BJ (cell line): ENCODE results near the gene CDC42BPA. TPM values are rescaled to one million over a fixed set of nuclear protein-coding genes. Genes with fewer than 3 reads are reported as not detected.

Source experiments
- CTCF ChIA-PET: fragments of 350-600 bp; formaldehyde crosslinking; extraction: SDS; loops from one replicate; lab custom pipeline; 2021; ENCODE audit warnings: antibody characterized with exemption, inconsistent platforms; lab: Yijun Ruan, JAX
- POLR2A ChIA-PET: fragments of 300-600 bp; sonication (Branson Sonifier 250); formaldehyde crosslinking; extraction: SDS; loops from one replicate; lab custom pipeline; 2021; ENCODE audit warnings: antibody characterized with exemption; lab: Charles Lee
- DNase-seq: peaks from one replicate; pipeline ENCODE4 v3.0.0-alpha.2; 2011; ENCODE audit warnings: low read depth
- H3K27me3 ChIP-seq: 2 replicates; pipeline ENCODE4 v1.6.0; 2011; ENCODE audit warnings: low read length; ENCODE audit not compliant: control insufficient read depth, insufficient read depth
- H3K36me3 ChIP-seq: 2 replicates; pipeline ENCODE4 v1.5.1; 2011; ENCODE audit warnings: low read length; ENCODE audit not compliant: control insufficient read depth, insufficient read depth
- H3K4me3 ChIP-seq: 2 replicates; pipeline ENCODE4 v1.5.1; 2011; ENCODE audit warnings: low read depth, mild to moderate bottlenecking, control low read depth, low read length
- polyA minus RNA-seq: library from RNA; depleted of rRNA, polyadenylated mRNA; stranded (reverse); fragments of >200 nt; gene quantifications from 2 replicates; pipeline ENCODE4 v1.2.3, GENCODE V29; 2011; rRNA and poly(A)+ RNA removed
- polyA plus RNA-seq: library from polyadenylated mRNA; depleted of rRNA; stranded (reverse); fragments of >200 nt; gene quantifications from 2 replicates; pipeline ENCODE4 v1.2.3, GENCODE V29; 2011; rRNA removed
- TF ChIP-seq, protein P1 (sequence below): IDR thresholded peaks from 2 replicates; pipeline ENCODE4 v1.5.1; 2011; ENCODE audit warnings: low read depth, mild to moderate bottlenecking, control low read depth, inconsistent platforms, low read length, moderate library complexity; ENCODE audit not compliant: insufficient read depth

CDC42BPA gene, protein sequence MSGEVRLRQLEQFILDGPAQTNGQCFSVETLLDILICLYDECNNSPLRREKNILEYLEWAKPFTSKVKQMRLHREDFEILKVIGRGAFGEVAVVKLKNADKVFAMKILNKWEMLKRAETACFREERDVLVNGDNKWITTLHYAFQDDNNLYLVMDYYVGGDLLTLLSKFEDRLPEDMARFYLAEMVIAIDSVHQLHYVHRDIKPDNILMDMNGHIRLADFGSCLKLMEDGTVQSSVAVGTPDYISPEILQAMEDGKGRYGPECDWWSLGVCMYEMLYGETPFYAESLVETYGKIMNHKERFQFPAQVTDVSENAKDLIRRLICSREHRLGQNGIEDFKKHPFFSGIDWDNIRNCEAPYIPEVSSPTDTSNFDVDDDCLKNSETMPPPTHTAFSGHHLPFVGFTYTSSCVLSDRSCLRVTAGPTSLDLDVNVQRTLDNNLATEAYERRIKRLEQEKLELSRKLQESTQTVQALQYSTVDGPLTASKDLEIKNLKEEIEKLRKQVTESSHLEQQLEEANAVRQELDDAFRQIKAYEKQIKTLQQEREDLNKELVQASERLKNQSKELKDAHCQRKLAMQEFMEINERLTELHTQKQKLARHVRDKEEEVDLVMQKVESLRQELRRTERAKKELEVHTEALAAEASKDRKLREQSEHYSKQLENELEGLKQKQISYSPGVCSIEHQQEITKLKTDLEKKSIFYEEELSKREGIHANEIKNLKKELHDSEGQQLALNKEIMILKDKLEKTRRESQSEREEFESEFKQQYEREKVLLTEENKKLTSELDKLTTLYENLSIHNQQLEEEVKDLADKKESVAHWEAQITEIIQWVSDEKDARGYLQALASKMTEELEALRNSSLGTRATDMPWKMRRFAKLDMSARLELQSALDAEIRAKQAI (N-terminal part only)
- polyA plus RNA-seq = 17.9 and 24.8 TPM in 2 replicates
- polyA minus RNA-seq = 34.9 and 36.8 TPM in 2 replicates

DNA sequence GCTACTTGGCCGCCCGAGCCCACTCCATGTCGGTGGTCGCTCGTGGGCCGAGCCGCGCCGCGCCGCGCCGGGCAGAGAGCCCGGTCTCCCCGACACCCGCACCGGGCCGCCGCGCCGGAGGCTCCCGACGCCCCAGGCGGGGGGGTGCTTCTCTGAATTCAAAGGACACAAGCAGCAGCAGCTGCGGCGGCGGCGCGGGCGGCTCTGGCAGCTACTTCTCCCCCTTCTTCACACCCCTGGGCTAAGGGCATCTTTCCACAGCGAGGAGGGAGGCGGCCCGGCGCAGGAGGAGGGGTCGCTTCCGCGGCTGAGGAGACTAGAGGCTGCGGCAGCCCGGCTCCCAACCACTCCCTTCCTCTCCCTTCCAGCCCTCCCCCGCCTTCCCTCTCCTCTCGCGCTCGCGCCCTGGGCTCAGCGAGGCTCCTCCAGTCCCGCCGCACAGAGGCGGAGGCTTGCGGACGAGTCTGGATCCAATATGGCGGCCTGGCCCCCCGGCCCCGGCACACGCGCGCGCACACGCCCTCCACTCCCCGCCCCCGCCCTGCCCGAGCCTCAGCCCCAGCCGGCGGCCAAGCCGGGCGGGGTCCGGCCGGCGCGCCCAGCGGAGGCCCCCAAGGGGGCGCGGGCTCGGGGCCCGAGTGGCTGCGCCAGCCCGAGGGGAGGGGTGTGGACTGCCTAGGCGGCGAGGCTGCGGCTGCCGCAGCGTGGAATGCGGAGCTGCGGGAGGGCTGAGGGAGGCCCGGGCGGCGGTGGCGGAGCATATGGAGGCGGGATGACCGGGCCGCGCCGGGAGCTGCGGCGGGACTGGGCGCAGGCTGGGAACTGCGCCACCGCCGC lies at the start of gene CDC42BPA:
CDC42BPA (minus strand) TSS at position 477 of the 837 bp plus-strand sequence. CDS start 1,310 bp downstream, outside the sequence.
- peak; percentile 62 for DNase-seq
- Histone ChIP-seq H3K27me3 (no peaks in the 10 kb centered on the region), H3K36me3 (no peaks in the 10 kb centered on the region), H3K4me3 (peak within 1 kb of the TSS; percentile 60)
- POLR2A ChIA-PET = no interaction called here
- TF ChIP-seq, protein P1, sequence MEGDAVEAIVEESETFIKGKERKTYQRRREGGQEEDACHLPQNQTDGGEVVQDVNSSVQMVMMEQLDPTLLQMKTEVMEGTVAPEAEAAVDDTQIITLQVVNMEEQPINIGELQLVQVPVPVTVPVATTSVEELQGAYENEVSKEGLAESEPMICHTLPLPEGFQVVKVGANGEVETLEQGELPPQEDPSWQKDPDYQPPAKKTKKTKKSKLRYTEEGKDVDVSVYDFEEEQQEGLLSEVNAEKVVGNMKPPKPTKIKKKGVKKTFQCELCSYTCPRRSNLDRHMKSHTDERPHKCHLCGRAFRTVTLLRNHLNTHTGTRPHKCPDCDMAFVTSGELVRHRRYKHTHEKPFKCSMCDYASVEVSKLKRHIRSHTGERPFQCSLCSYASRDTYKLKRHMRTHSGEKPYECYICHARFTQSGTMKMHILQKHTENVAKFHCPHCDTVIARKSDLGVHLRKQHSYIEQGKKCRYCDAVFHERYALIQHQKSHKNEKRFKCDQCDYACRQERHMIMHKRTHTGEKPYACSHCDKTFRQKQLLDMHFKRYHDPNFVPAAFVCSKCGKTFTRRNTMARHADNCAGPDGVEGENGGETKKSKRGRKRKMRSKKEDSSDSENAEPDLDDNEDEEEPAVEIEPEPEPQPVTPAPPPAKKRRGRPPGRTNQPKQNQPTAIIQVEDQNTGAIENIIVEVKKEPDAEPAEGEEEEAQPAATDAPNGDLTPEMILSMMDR = no peak
- CTCF ChIA-PET = interaction anchor here (1.1 to 1.9 kb wide), 3 partner anchors 11 to 100 kb away, joined by 3 to 10 read pairs (median 3); no protein-coding TSS in a partner anchor

DNA sequence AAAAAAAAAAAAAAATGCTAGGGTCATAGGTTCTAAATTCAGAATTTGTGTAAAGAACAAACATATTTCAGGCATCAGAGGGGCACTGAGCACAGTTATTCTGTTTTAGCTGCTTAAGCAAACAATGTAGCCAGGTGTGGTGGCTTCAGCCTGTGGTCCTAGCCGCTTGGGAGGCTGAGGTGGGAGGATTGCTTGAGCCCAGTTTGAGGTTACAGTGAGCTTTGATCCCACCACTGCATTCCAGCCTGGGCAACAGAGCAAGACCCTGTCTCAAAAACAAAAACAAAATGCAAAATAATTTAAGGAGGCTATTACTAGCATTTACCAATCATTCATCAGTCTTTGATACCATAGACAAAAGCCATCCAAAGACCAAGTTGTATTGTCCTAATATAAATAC lies 49.7 kb upstream of the CDC42BPA start:
- no peak for DNase-seq
- Histone ChIP-seq H3K36me3 (no peaks in the 10 kb centered on the region), H3K4me3 (no peak overlapping the region), H3K27me3 (no peaks in the 10 kb centered on the region)
- ChIA-PET POLR2A (no interaction called here), CTCF (interaction anchor here (0.6 kb wide), 1 partner anchor 12 kb away, joined by 3 read pairs; no protein-coding TSS in a partner anchor)
- TF ChIP-seq, protein P1 = no peak

DNA sequence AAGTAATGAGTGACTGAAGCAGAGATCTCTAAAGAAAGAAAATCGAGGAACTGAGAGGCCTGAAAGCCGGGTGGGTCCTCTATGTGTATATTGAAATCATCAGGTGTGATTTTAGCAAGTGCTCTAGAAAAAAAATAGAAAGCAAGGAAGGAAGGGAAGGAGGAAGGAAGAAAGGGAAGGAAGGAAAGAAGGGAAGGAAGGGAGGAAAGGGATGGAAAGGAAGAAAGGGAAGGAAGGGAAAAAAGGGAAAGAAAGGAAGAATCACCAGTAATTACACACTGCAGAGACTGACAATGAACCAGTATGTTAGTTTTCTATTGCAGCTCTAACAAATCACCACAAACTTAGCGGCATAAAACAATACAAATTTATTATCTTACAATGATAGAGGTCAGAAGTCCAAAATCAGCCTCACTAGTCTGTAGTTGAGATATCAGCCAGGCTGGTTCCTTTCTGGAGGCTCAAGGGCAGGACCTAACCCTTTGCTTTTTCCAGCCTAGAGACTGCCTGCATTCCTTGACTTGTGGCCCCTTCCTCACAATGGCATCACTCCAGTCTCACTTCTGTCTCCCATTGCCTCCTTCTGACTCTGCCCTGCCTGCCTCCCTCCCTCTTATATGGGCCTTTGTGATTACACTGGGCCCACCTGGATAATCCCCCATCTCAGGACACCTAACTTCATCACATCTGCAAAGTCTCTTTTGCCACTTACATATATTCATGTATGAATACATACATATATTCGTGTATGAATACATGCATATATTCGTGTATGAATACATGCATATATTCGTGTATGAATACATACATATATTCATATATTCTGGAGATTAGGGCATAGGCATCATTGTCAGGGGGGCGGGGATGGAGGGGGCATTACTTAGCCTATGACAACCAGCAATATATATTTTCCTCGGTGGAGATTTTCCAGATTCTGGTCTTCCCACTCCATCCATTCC lies 47.5 kb upstream of the CDC42BPA start:
- TF ChIP-seq, protein P1 = no peak
- no peaks in the 10 kb centered on the region for H3K27me3 ChIP-seq
- no peak for DNase-seq
- POLR2A ChIA-PET = no interaction called here
- H3K4me3 ChIP-seq = no peak overlapping the region
- no peaks in the 10 kb centered on the region for H3K36me3 ChIP-seq
- CTCF ChIA-PET = no interaction called here

DNA sequence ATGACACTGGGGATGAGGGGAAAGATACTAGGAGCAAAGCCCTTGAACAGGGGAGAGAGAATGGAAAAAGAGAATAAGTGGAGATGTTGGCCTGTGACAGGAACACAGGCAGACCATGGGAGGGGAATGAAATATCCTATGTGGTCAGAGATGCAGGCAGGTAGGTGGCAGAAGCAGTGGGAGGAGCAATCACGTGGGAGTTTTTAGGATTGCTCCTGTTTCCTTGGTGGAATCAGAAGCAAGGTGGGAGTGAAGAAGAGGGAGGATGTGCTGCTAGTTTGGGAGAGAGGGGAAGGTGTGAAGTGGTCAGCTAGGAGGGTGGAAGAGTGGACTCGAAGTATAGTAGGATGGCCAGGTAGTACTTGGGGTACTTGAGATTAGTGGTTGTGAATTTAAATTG lies 46.4 kb upstream of the CDC42BPA start:
- no peak for DNase-seq
- H3K4me3 ChIP-seq = no peak overlapping the region
- H3K36me3 ChIP-seq = no peaks in the 10 kb centered on the region
- TF ChIP-seq, protein P1 = no peak
- ChIA-PET CTCF (no interaction called here), POLR2A (no interaction called here)
- H3K27me3 ChIP-seq = no peaks in the 10 kb centered on the region
